GM18870 (cell line): ENCODE results near the gene NRXN3.
"Not testable (repeated sequence)": the region's sequence is repeated elsewhere in the genome, so short reads cannot be mapped to it uniquely, and the experiment has no call there.

Experiments used
- ATAC-seq: cut with Tn5 transposase; IDR thresholded peaks from one replicate; pipeline ENCODE4 v1.9.1; 2021; ENCODE audit warnings: moderate library complexity; ENCODE audit not compliant: unreplicated experiment

NRXN3 gene

GRCh38 chr14:78401866-78402265 is 231.7 kb downstream of the NRXN3 start:
- ATAC-seq: no peak

GRCh38 chr14:78403278-78403815 is 233.2 kb downstream of the NRXN3 start:
- ATAC-seq: peak; percentile 75

GRCh38 chr14:78405079-78405856 is 235.1 kb downstream of the NRXN3 start:
- no peak for ATAC-seq

GRCh38 chr14:78412475-78412874 is 242.3 kb downstream of the NRXN3 start:
- ATAC-seq: no peak

- no peak for ATAC-seq
Observed at GRCh38 chr14:78414172-78414571, 244.0 kb downstream of the NRXN3 start.

- no peak for ATAC-seq
Observed at GRCh38 chr14:78417532-78417931, 247.4 kb downstream of the NRXN3 start.

GRCh38 chr14:78424311-78424710 is 254.1 kb downstream of the NRXN3 start:
- ATAC-seq: no peak

- ATAC-seq: no peak
Observed at GRCh38 chr14:78425330-78425729, 255.2 kb downstream of the NRXN3 start.

- ATAC-seq: no peak
Observed at GRCh38 chr14:78425782-78426181, 255.6 kb downstream of the NRXN3 start.

- ATAC-seq: no peak
Observed at GRCh38 chr14:78432046-78432445, 261.9 kb downstream of the NRXN3 start.

GRCh38 chr14:78437448-78437847 is 267.3 kb downstream of the NRXN3 start:
- not testable (repeated sequence) for ATAC-seq

- no peak for ATAC-seq
Observed at GRCh38 chr14:78440356-78440894, 270.3 kb downstream of the NRXN3 start.

- ATAC-seq: no peak
Observed at GRCh38 chr14:78443834-78444233, 273.7 kb downstream of the NRXN3 start.

GRCh38 chr14:78445275-78445674 is 275.1 kb downstream of the NRXN3 start:
- no peak for ATAC-seq

GRCh38 chr14:78446807-78447206 is 276.6 kb downstream of the NRXN3 start:
- ATAC-seq: no peak

- peak; percentile 73 for ATAC-seq
Observed at GRCh38 chr14:78448164-78449094, 278.3 kb downstream of the NRXN3 start.

- ATAC-seq: no peak
Observed at GRCh38 chr14:78450669-78451318, 280.6 kb downstream of the NRXN3 start.

GRCh38 chr14:78451319-78451695 is 281.1 kb downstream of the NRXN3 start:
- ATAC-seq: no peak

- ATAC-seq: peak; percentile 60
Observed at GRCh38 chr14:78455896-78456435, 285.8 kb downstream of the NRXN3 start.

- no peak for ATAC-seq
Observed at GRCh38 chr14:78469947-78470346, 299.8 kb downstream of the NRXN3 start.
